HUES6 (cell line): ENCODE results near the gene SLK.

ENCODE experiments used
- H3K27ac ChIP-seq: 2 replicates; pipeline ENCODE4 v1.7.0; 2013; ENCODE audit warnings: low read depth, mild to moderate bottlenecking, low read length, inconsistent platforms
- H3K27me3 ChIP-seq: 2 replicates; pipeline ENCODE4 v1.6.1; 2013; ENCODE audit warnings: low read length; ENCODE audit not compliant: control insufficient read depth, insufficient read depth
- H3K36me3 ChIP-seq: 2 replicates; pipeline ENCODE4 v1.6.1; 2013; ENCODE audit warnings: low read length; ENCODE audit not compliant: control insufficient read depth, insufficient read depth
- H3K4me1 ChIP-seq: 2 replicates; pipeline ENCODE4 v1.6.1; 2013; ENCODE audit warnings: low read length; ENCODE audit not compliant: control insufficient read depth, insufficient read depth
- H3K4me3 ChIP-seq: 2 replicates; pipeline ENCODE4 v1.5.1; 2013; ENCODE audit warnings: low read depth, low read length
- H3K9ac ChIP-seq: one replicate; pipeline ENCODE4 v1.6.1; 2013; ENCODE audit warnings: mild to moderate bottlenecking, low read length
- H3K9me3 ChIP-seq: 2 replicates; pipeline ENCODE4 v1.6.1; 2013; ENCODE audit warnings: low read depth, low read length; ENCODE audit not compliant: control insufficient read depth, insufficient read depth

The SLK gene

GRCh38 chr10:103966671-103967447 is at the start of gene SLK:
Gene SLK, plus strand, starts transcription at chr10:103967140. Its CDS starts 606 bp downstream, at chr10:103967746.
- Histone ChIP-seq H3K27ac (no peak within 1 kb of the TSS), H3K9me3 (no peaks in the 10 kb centered on the region), H3K36me3 (no peaks in the 10 kb centered on the region), H3K4me3 (peak within 1 kb of the TSS; percentile 94), H3K4me1 (peaks cover 10% of the 10 kb centered on the region), H3K27me3 (no peaks in the 10 kb centered on the region), H3K9ac (peak within 1 kb of the TSS; percentile 78)

DNA sequence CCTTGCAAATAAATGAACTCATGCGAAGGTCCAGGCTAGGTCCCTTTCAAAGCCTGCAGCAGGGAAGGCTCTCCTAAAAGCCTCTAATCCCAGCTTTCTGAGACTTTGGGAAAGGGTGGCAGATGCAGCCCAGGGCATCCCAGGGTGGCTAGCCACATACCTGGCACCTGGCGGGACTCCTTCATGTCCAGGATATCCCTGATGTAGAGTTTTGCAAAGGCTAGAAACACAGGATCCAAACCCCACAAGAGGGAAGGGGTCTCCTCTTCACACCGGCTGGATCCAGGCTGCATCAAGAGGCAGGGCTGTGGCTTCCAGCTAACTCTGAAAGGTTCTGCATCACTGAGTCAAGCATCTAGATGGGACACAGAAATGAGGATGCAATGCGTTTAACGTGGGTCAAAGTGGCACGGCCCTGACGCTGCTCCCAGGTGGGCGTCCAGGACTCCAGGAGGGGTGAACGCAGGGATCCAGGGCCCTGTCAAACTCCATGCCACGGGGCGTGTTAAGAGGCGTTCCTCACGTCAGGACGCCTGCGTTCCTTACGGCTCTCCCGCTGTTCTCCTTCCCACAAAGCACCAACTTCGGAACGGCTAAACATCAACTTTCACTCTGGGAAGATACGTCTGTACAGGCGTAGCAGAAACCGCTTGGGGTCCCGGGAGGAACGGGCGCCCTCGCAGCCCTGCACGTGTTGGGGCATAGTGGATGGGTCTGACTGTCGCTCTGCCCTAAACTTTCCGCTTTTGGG is 49.5 kb upstream of the SLK start:
- H3K27ac ChIP-seq: peak overlapping the region; percentile 24; the same call in 1 of the 2 replicates
- H3K9me3 ChIP-seq: peaks cover 11% of the 10 kb centered on the region
- peak overlapping the region; percentile 72 for H3K9ac ChIP-seq
- peak overlapping the region; percentile 70 for H3K4me3 ChIP-seq
- H3K27me3 ChIP-seq: no peaks in the 10 kb centered on the region
- peaks cover 22% of the 10 kb centered on the region for H3K4me1 ChIP-seq
- H3K36me3 ChIP-seq: peaks cover 14% of the 10 kb centered on the region; the same call in 1 of the 2 replicates

GRCh38 chr10:103918053-103918846 is 48.7 kb upstream of the SLK start, which contains the start of gene STN1:
Gene STN1, minus strand, starts transcription at chr10:103918184. Its CDS starts 590 bp downstream, at chr10:103917594.
- H3K4me1 ChIP-seq: peaks cover 22% of the 10 kb centered on the region
- H3K9ac ChIP-seq: peak within 1 kb of the TSS; percentile 72
- peak within 1 kb of the TSS; percentile 57; the same call in 1 of the 2 replicates for H3K27ac ChIP-seq
- peaks cover 14% of the 10 kb centered on the region; the same call in 1 of the 2 replicates for H3K36me3 ChIP-seq
- no peaks in the 10 kb centered on the region for H3K27me3 ChIP-seq
- peak within 1 kb of the TSS; percentile 70 for H3K4me3 ChIP-seq
- peaks cover 11% of the 10 kb centered on the region for H3K9me3 ChIP-seq

- Histone ChIP-seq H3K36me3 (peaks cover 14% of the 10 kb centered on the region; the same call in 1 of the 2 replicates), H3K27ac (no peak overlapping the region), H3K27me3 (no peaks in the 10 kb centered on the region), H3K9me3 (peaks cover 11% of the 10 kb centered on the region), H3K9ac (no peak overlapping the region), H3K4me1 (peaks cover 22% of the 10 kb centered on the region), H3K4me3 (no peak overlapping the region)
These were observed 47.3 kb upstream of the SLK start for GRCh38 chr10:103919648-103920025.

DNA sequence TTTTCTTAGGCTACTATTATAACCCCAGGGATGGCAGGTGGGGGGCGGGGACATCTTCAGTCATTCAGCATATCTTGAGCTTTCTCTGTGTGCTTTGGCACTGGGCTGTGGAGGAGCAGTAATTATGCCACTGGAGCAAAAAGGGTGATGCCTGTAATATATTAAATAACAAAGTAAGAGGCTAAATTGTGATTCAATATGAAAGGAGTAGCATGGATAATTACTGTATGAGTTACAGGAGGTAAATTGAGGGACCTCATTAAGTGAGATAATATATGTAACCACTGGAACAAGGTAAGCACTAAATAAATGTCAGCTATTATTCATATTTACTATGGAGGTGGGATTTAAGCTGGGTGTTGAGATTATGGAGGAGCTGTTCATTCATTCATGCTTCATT is 45.7 kb upstream of the SLK start:
- H3K9me3 ChIP-seq: no peaks in the 10 kb centered on the region
- no peak overlapping the region for H3K9ac ChIP-seq
- no peak overlapping the region for H3K27ac ChIP-seq
- peaks cover 22% of the 10 kb centered on the region for H3K4me1 ChIP-seq
- no peaks in the 10 kb centered on the region for H3K27me3 ChIP-seq
- H3K36me3 ChIP-seq: peaks cover under 1% of the 10 kb centered on the region; the same call in 1 of the 2 replicates
- H3K4me3 ChIP-seq: no peak overlapping the region

GRCh38 chr10:103921750-103922195 is 45.2 kb upstream of the SLK start:
- peaks cover 22% of the 10 kb centered on the region for H3K4me1 ChIP-seq
- H3K27ac ChIP-seq: no peak overlapping the region
- H3K9ac ChIP-seq: peak overlapping the region; percentile 21
- H3K4me3 ChIP-seq: no peak overlapping the region
- no peaks in the 10 kb centered on the region for H3K36me3 ChIP-seq
- H3K27me3 ChIP-seq: no peaks in the 10 kb centered on the region
- H3K9me3 ChIP-seq: no peaks in the 10 kb centered on the region

- H3K27me3 ChIP-seq: no peaks in the 10 kb centered on the region
- no peaks in the 10 kb centered on the region for H3K36me3 ChIP-seq
- H3K9ac ChIP-seq: no peak overlapping the region
- H3K27ac ChIP-seq: no peak overlapping the region
- no peak overlapping the region for H3K4me3 ChIP-seq
- no peaks in the 10 kb centered on the region for H3K9me3 ChIP-seq
- H3K4me1 ChIP-seq: peaks cover 17% of the 10 kb centered on the region
These were observed 44.3 kb upstream of the SLK start for GRCh38 chr10:103922659-103923058.

- H3K4me3 ChIP-seq: no peak overlapping the region
These were observed 43.4 kb upstream of the SLK start for GRCh38 chr10:103923502-103923901.

DNA sequence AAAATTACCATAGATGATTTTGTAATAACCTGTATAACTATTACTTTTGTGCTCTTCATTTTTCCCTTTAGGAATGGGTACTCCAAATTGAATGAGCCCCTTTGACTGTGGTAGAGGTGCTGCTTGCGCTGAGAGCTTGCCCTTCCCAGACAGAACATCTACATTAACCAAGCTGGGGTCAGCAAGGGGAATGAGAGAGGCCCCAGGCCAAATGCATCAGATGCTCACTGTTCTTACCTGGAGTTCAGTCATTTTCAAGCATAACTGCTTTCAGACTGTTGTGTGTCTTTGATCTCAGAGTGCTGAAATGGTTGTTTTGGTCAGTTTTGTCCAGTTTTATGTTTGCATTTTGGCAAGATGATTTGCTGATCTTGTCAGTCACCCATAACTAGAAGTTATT is 41.3 kb upstream of the SLK start:
- no peaks in the 10 kb centered on the region for H3K9me3 ChIP-seq
- no peaks in the 10 kb centered on the region for H3K36me3 ChIP-seq
- no peak overlapping the region for H3K27ac ChIP-seq
- no peak overlapping the region for H3K9ac ChIP-seq
- no peak overlapping the region for H3K4me3 ChIP-seq
- H3K4me1 ChIP-seq: peaks cover 24% of the 10 kb centered on the region
- H3K27me3 ChIP-seq: no peaks in the 10 kb centered on the region

More at GRCh38 chr10:103923502-103923901, 43.4 kb upstream of the SLK start:
- no peak overlapping the region for H3K27ac ChIP-seq
- H3K36me3 ChIP-seq: no peaks in the 10 kb centered on the region
- no peaks in the 10 kb centered on the region for H3K27me3 ChIP-seq
- no peak overlapping the region for H3K9ac ChIP-seq
- no peaks in the 10 kb centered on the region for H3K9me3 ChIP-seq
- peaks cover 18% of the 10 kb centered on the region for H3K4me1 ChIP-seq

- Histone ChIP-seq H3K36me3 (no peaks in the 10 kb centered on the region), H3K4me3 (no peak overlapping the region), H3K27me3 (no peaks in the 10 kb centered on the region), H3K9ac (no peak overlapping the region), H3K4me1 (peaks cover 17% of the 10 kb centered on the region), H3K9me3 (no peaks in the 10 kb centered on the region), H3K27ac (no peak overlapping the region)
These were observed 40.1 kb upstream of the SLK start for GRCh38 chr10:103926722-103927319.
